H9 (cell line): ENCODE results near the gene ZMYND8. TPM values are rescaled to one million over a fixed set of nuclear protein-coding genes. Genes with fewer than 3 reads are reported as not detected.

Experiments
- DNase-seq: peaks from one replicate; pipeline ENCODE4 v3.0.0-alpha.2; 2017
- H2AFZ ChIP-seq: one replicate; pipeline ENCODE4 v1.6.1; 2013; ENCODE audit warnings: mild to moderate bottlenecking, low read length, control low read depth, moderate library complexity
- H2AK5ac ChIP-seq: 2 replicates; pipeline ENCODE4 v1.6.1; 2013; ENCODE audit warnings: low read length, control low read depth, mixed read lengths; ENCODE audit not compliant: insufficient read length
- H2BK120ac ChIP-seq: one replicate; pipeline ENCODE4 v1.6.1; 2013; ENCODE audit warnings: low read depth, mild to moderate bottlenecking, low read length, control low read depth, inconsistent platforms; ENCODE audit not compliant: poor library complexity, severe bottlenecking
- H2BK12ac ChIP-seq: 2 replicates; pipeline ENCODE4 v1.6.1; 2013; ENCODE audit warnings: low read length, control low read depth, mixed read lengths, low read depth; ENCODE audit not compliant: insufficient read length
- H2BK15ac ChIP-seq: 2 replicates; pipeline ENCODE4 v1.6.1; 2013; ENCODE audit warnings: low read depth, low read length, control low read depth
- H2BK20ac ChIP-seq: one replicate; pipeline ENCODE4 v1.6.1; 2013; ENCODE audit warnings: low read depth, mild to moderate bottlenecking, low read length, control low read depth, inconsistent platforms; ENCODE audit not compliant: poor library complexity, severe bottlenecking
- H2BK5ac ChIP-seq: 2 replicates; pipeline ENCODE4 v1.6.1; 2013; ENCODE audit warnings: low read length, control low read depth, mixed read lengths; ENCODE audit not compliant: insufficient read length
- H3K14ac ChIP-seq: 2 replicates; pipeline ENCODE4 v1.6.1; 2013; ENCODE audit warnings: low read length, control low read depth; ENCODE audit not compliant: insufficient read depth
- H3K18ac ChIP-seq: 2 replicates; pipeline ENCODE4 v1.6.1; 2013; ENCODE audit warnings: low read depth, mild to moderate bottlenecking, mixed read lengths, low read length, control low read depth; ENCODE audit not compliant: insufficient read length
- H3K23ac ChIP-seq: 2 replicates; pipeline ENCODE4 v1.6.1; 2013; ENCODE audit warnings: low read length, control low read depth, mixed read lengths, low read depth; ENCODE audit not compliant: insufficient read length
- H3K23me2 ChIP-seq: 2 replicates; pipeline ENCODE4 v1.6.1; 2013; ENCODE audit warnings: low read depth, mild to moderate bottlenecking, mixed read lengths, low read length, control low read depth; ENCODE audit not compliant: insufficient read length, poor library complexity, severe bottlenecking
- H3K27ac ChIP-seq: 2 replicates; pipeline ENCODE4 v1.5.1; 2013; ENCODE audit warnings: low read length, control low read depth, mixed read lengths, low read depth; ENCODE audit not compliant: insufficient read length
- H3K27me3 ChIP-seq: 2 replicates; pipeline ENCODE4 v1.6.1; 2013; ENCODE audit warnings: low read length, control low read depth, inconsistent platforms; ENCODE audit not compliant: insufficient read depth
- H3K4ac ChIP-seq: 2 replicates; pipeline ENCODE4 v1.6.1; 2013; ENCODE audit warnings: low read depth, mild to moderate bottlenecking, control low read depth, inconsistent platforms, low read length, moderate library complexity
- H3K4me1 ChIP-seq: 2 replicates; pipeline ENCODE4 v1.6.1; 2013; ENCODE audit warnings: low read length, control low read depth, inconsistent platforms; ENCODE audit not compliant: insufficient read depth
- H3K4me2 ChIP-seq: 2 replicates; pipeline ENCODE4 v1.6.1; 2013; ENCODE audit warnings: low read length, control low read depth, mixed read lengths; ENCODE audit not compliant: insufficient read length, insufficient read depth
- H3K56ac ChIP-seq: 2 replicates; pipeline ENCODE4 v1.6.1; 2013; ENCODE audit warnings: low read depth, mild to moderate bottlenecking, mixed read lengths, low read length, control low read depth; ENCODE audit not compliant: insufficient read length
- H3K79me1 ChIP-seq: 2 replicates; pipeline ENCODE4 v1.6.1; 2013; ENCODE audit warnings: low read depth, mild to moderate bottlenecking, moderate library complexity, low read length, control low read depth, inconsistent platforms; ENCODE audit not compliant: insufficient read depth, poor library complexity, severe bottlenecking
- H3K79me2 ChIP-seq: 2 replicates; pipeline ENCODE4 v1.6.1; 2013; ENCODE audit warnings: low read length, control low read depth, inconsistent platforms; ENCODE audit not compliant: insufficient read depth
- H3K9ac ChIP-seq: 2 replicates; pipeline ENCODE4 v1.6.1; 2013; ENCODE audit warnings: low read length, control low read depth, mixed read lengths; ENCODE audit not compliant: insufficient read length; ENCODE audit errors: extremely low read depth
- H3K9me3 ChIP-seq: one replicate; pipeline ENCODE4 v1.6.1; 2013; ENCODE audit warnings: low read depth, low read length, inconsistent platforms; ENCODE audit not compliant: control insufficient read depth
- H3T11ph ChIP-seq: one replicate; pipeline ENCODE4 v1.6.1; 2013; ENCODE audit warnings: mild to moderate bottlenecking, low read length, control low read depth, inconsistent platforms
- H4K20me1 ChIP-seq: one replicate; pipeline ENCODE4 v1.6.1; 2013; ENCODE audit not compliant: control insufficient read depth, insufficient read length, insufficient read depth
- H4K5ac ChIP-seq: 2 replicates; pipeline ENCODE4 v1.6.1; 2013; ENCODE audit warnings: low read depth, mild to moderate bottlenecking, mixed read lengths, low read length, control low read depth; ENCODE audit not compliant: insufficient read length
- H4K8ac ChIP-seq: replicated peaks from 2 replicates; pipeline ENCODE4 v1.6.1; 2013; ENCODE audit warnings: low read length, control low read depth, mixed read lengths, low read depth; ENCODE audit not compliant: insufficient read length
- H4K91ac ChIP-seq: 2 replicates; pipeline ENCODE4 v1.6.1; 2013; ENCODE audit warnings: low read depth, mild to moderate bottlenecking, moderate library complexity, mixed read lengths, low read length, control low read depth; ENCODE audit not compliant: insufficient read length
- H3K27ac Mint-ChIP-seq, 3 experiments: 2 replicates in 2 of 3; 3 replicates in 1 of 3; pipeline ENCODE4 v1.8.0; 2020 to 2021; ENCODE audit warnings: mixed read lengths in 3 of 3, mild to moderate bottlenecking in 1 of 3, moderate library complexity in 1 of 3
- H3K27me3 Mint-ChIP-seq: 2 replicates; pipeline ENCODE4 v1.8.0; 2021; ENCODE audit warnings: low read depth, mild to moderate bottlenecking, moderate library complexity, mixed read lengths
- H3K36me3 Mint-ChIP-seq, 3 experiments: 2 replicates in 2 of 3; 3 replicates in 1 of 3; pipeline ENCODE4 v1.8.0; 2020 to 2021; ENCODE audit warnings: low read depth in 3 of 3, mixed read lengths in 3 of 3; ENCODE audit not compliant: insufficient read depth in 1 of 3
- H3K4me1 Mint-ChIP-seq, 2 experiments: 2 replicates each; pipeline ENCODE4 v1.8.0; 2020; ENCODE audit warnings: mixed read lengths in 2 of 2
- H3K4me3 Mint-ChIP-seq, 2 experiments: 2 replicates in 1 of 2; 3 replicates in 1 of 2; pipeline ENCODE4 v1.8.0; 2020 to 2021; ENCODE audit warnings: mild to moderate bottlenecking in 2 of 2, mixed read lengths in 2 of 2, moderate library complexity in 1 of 2
- H3K9me3 Mint-ChIP-seq, 2 experiments: 2 replicates in 1 of 2; 3 replicates in 1 of 2; pipeline ENCODE4 v1.8.0; 2020; ENCODE audit warnings: mild to moderate bottlenecking in 2 of 2, mixed read lengths in 2 of 2, moderate library complexity in 1 of 2
- CTCF ChIP-seq: fragments of 200-600 bp; sonication (generic); conservative IDR thresholded peaks from 3 replicates; pipeline ENCODE4 v1.8.0; 2021; ENCODE audit warnings: antibody characterized with exemption, mild to moderate bottlenecking
- WGBS: extraction: QIAGEN DNeasy Blood & Tissue Kit; methylation state at CpG from one replicate; pipeline ENCODE4 v1.1.7; 2013; ENCODE audit warnings: missing lambda C conversion rate, low lambda C conversion rate, mixed read lengths; ENCODE audit not compliant: insufficient read length; ENCODE audit errors: extremely low coverage; 5-methylcytosine and 5-hydroxymethylcytosine counted together
- microRNA-seq: library from miRNA; unstranded; fragments of <30 nt; microRNA quantifications from one replicate; pipeline ENCODE4, GENCODE V29; 2020; ENCODE audit warnings: borderline microRNAs expressed
- total RNA-seq: library from RNA; stranded (reverse); gene quantifications from 2 replicates; pipeline ENCODE4 v1.2.1, GENCODE V29; 2021

ZMYND8 gene
- total RNA-seq, 1 experiment from 2014 or later, result 158 TPM

- Histone ChIP-seq H3K4me2 (no peak overlapping the region), H3K56ac (no peak overlapping the region), H3K79me2 (no peaks in the 10 kb centered on the region), H2BK5ac (no peak overlapping the region), H2AK5ac (no peak overlapping the region), H3K9ac (no peak overlapping the region), H3K9me3 (no peaks in the 10 kb centered on the region), H4K8ac (no peak overlapping the region), H3K4ac (no peak overlapping the region), H3K23ac (no peak overlapping the region), H3K23me2 (no peaks in the 10 kb centered on the region), H2BK15ac (no peak overlapping the region), H3K4me1 (no peaks in the 10 kb centered on the region), H3T11ph (no peak overlapping the region), H2BK20ac (no peak overlapping the region), H4K20me1 (no peaks in the 10 kb centered on the region), H4K91ac (no peak overlapping the region), H3K18ac (no peak overlapping the region), H4K5ac (no peak overlapping the region), H3K27ac (no peak overlapping the region), H3K14ac (no peak overlapping the region), H3K27me3 (no peaks in the 10 kb centered on the region), H3K79me1 (no peaks in the 10 kb centered on the region), H2BK12ac (no peak overlapping the region), H2AFZ (no peak overlapping the region), H2BK120ac (no peak overlapping the region)
- H3K4me1 Mint-ChIP-seq, result no peaks in the 10 kb centered on the region
- H3K4me3 Mint-ChIP-seq, result no peak overlapping the region
- peaks cover 0 to 5% (median 3%) of the 10 kb centered on the region in 3 experiments; a peak in 5 of 7 replicates for H3K36me3 Mint-ChIP-seq
- no peak for DNase-seq
- no CpG with 5 or more reads among the region's 7 CpGs for WGBS
- H3K27ac Mint-ChIP-seq, result no peak overlapping the region
- H3K9me3 Mint-ChIP-seq, result peaks cover 0 to 5% of the 10 kb centered on the region in 2 experiments; a peak in 4 of 5 replicates
- TF ChIP-seq CTCF, result no peak
- no peaks in the 10 kb centered on the region; the same call in 1 of the 2 replicates for H3K27me3 Mint-ChIP-seq
These were observed 196.3 kb downstream of the ZMYND8 start for GRCh38 chr20:47160240-47160639.

Small RNAs within 50 kb of the gene (microRNA-seq; reads per million reads assigned to microRNA genes)
- not detected for gene MIR3616

Other genes starting within 250 kb of the ZMYND8 start
- gene NCOA3, start 145.2 kb upstream of the ZMYND8 start, total RNA-seq, result 22.3 and 23.3 TPM in 2 replicates